Measurements from ENCODE around the gene RASIP1. TPM values are rescaled to one million over a fixed set of nuclear protein-coding genes. Genes with fewer than 3 reads are reported as not detected.
A peak's percentile ranks its signal among the peaks of the same experiment; 100 is the strongest.
"Not testable (repeated sequence)": the region's sequence is repeated elsewhere in the genome, so short reads cannot be mapped to it uniquely, and the experiment has no call there.

The RASIP1 gene
- total RNA-seq, 4 donors from 2014 or later = 3.0 to 11.1 (median 7.0) TPM

GRCh38 chr19:48680436-48681126 is 59.8 kb downstream of the RASIP1 start:
- intact Hi-C loops (cut with DNase I; ENCODE audit: low total_unique reads) = no loop called here
- in situ Hi-C loops (cut with MboI; ENCODE audit: low pct_ligation_motif_present in 1 of 4, low pct_unique_long_range_greater_than_20kb in 1 of 4, low sequenced_read_pairs in 3 of 4) = no loop called here
- H3K4me3 ChIP-seq = no peak overlapping the region
- no peak overlapping the region for H3K27ac ChIP-seq
- no peak for DNase-seq
- H3K27me3 ChIP-seq = no peaks in the 10 kb centered on the region
- no peaks in the 10 kb centered on the region for H3K36me3 ChIP-seq
- WGBS, 2 donors (ENCODE audit: low coverage in 1 of 2) = 82% methylated on average over 38 of the region's 45 CpGs; no CpG with 5 or more reads in 1 of the 2 donors
- TF ChIP-seq POLR2AphosphoS5 (IDR thresholded peaks at IDR 0.05) (no peak), EP300 (IDR thresholded peaks at IDR 0.05; ENCODE audit: low read depth) (no peak), CTCF (IDR thresholded peaks at IDR 0.05) (no peak), POLR2A (IDR thresholded peaks at IDR 0.05) (no peak)
- H3K9me3 ChIP-seq = no peaks in the 10 kb centered on the region
- peaks cover 2 to 26% (median 15%) of the 10 kb centered on the region in 4 donors for H3K4me1 ChIP-seq

GRCh38 chr19:48680006-48680405 is 60.4 kb downstream of the RASIP1 start:
- H3K4me3 ChIP-seq; H3K36me3 ChIP-seq; H3K9me3 ChIP-seq; H3K27me3 ChIP-seq; in situ Hi-C loops (cut with MboI; ENCODE audit: low pct_ligation_motif_present in 1 of 4, low pct_unique_long_range_greater_than_20kb in 1 of 4, low sequenced_read_pairs in 3 of 4); H3K27ac ChIP-seq; DNase-seq; intact Hi-C loops (cut with DNase I; ENCODE audit: low total_unique reads): not testable (repeated sequence)
- peaks cover 5 to 32% (median 20%) of the 10 kb centered on the region in 4 donors for H3K4me1 ChIP-seq
- WGBS, 2 donors (ENCODE audit: low coverage in 1 of 2) = 89 to 92% methylated on average over 3 to 8 of the region's 19 CpGs

- H3K4me3 ChIP-seq = no peak overlapping the region
- peak overlapping the region; percentile 52 to 65 (median 60) for H3K27ac ChIP-seq
- in situ Hi-C loops (cut with MboI; ENCODE audit: low pct_ligation_motif_present in 1 of 4, low pct_unique_long_range_greater_than_20kb in 1 of 4, low sequenced_read_pairs in 3 of 4) = no loop called here
- peak; percentile 73 for DNase-seq
- peaks cover 5 to 26% (median 18%) of the 10 kb centered on the region in 4 donors for H3K4me1 ChIP-seq
- TF ChIP-seq POLR2A (IDR thresholded peaks at IDR 0.05) = no peak
- TF ChIP-seq POLR2AphosphoS5 (IDR thresholded peaks at IDR 0.05) = peak in 1 of 3 donors; percentile 34
- no peaks in the 10 kb centered on the region for H3K36me3 ChIP-seq
- H3K9me3 ChIP-seq = no peaks in the 10 kb centered on the region
- 42 to 80% methylated on average over 1 to 4 of the region's 4 CpGs for WGBS, 2 donors (ENCODE audit: low coverage in 1 of 2)
- intact Hi-C loops (cut with DNase I; ENCODE audit: low total_unique reads) = loop anchor here (10.0 kb wide), 1 partner anchor 67 kb away; the partner anchor contains the start of genes IZUMO1 and RASIP1
- H3K27me3 ChIP-seq = no peaks in the 10 kb centered on the region
These were observed 62.2 kb downstream of the RASIP1 start for GRCh38 chr19:48678201-48678600.

- intact Hi-C loops (cut with DNase I; ENCODE audit: low total_unique reads) = loop anchor here (10.0 kb wide), 1 partner anchor 68 kb away; the partner anchor contains the start of genes IZUMO1 and RASIP1
- no peak overlapping the region for H3K4me3 ChIP-seq
- H3K36me3 ChIP-seq = no peaks in the 10 kb centered on the region
- 51 to 67% methylated on average over 5 to 13 of the region's 13 CpGs for whole genome bisulfite sequencing, 2 donors (ENCODE audit: low coverage in 1 of 2)
- peak in 2 of 3 donors; percentile 12 to 65 for TF ChIP-seq POLR2AphosphoS5 (IDR thresholded peaks at IDR 0.05)
- no peak for TF ChIP-seq EP300 (IDR thresholded peaks at IDR 0.05; ENCODE audit: low read depth)
- no peak for TF ChIP-seq POLR2A (IDR thresholded peaks at IDR 0.05)
- no peak for TF ChIP-seq CTCF (IDR thresholded peaks at IDR 0.05)
- H3K27me3 ChIP-seq = no peaks in the 10 kb centered on the region
- H3K27ac ChIP-seq = peak overlapping the region; percentile 45 to 65 (median 58)
- in situ Hi-C loops (cut with MboI; ENCODE audit: low pct_ligation_motif_present in 1 of 4, low pct_unique_long_range_greater_than_20kb in 1 of 4, low sequenced_read_pairs in 3 of 4) = no loop called here
- peaks cover 5 to 26% (median 18%) of the 10 kb centered on the region in 4 donors for H3K4me1 ChIP-seq
- no peaks in the 10 kb centered on the region for H3K9me3 ChIP-seq
- peak; percentile 76 for DNase-seq
These were observed 63.5 kb downstream of the RASIP1 start for GRCh38 chr19:48676887-48677286.

GRCh38 chr19:48676487-48676886 is 63.9 kb downstream of the RASIP1 start:
- intact Hi-C loops (cut with DNase I; ENCODE audit: low total_unique reads) = loop anchor here (10.0 kb wide), 1 partner anchor 68 kb away; the partner anchor contains the start of genes IZUMO1 and RASIP1
- WGBS, 2 donors (ENCODE audit: low coverage in 1 of 2) = 83% methylated on average over 3 to 17 of the region's 17 CpGs

More at GRCh38 chr19:48676487-48676886, 63.9 kb downstream of the RASIP1 start:
- H3K9me3 ChIP-seq = no peaks in the 10 kb centered on the region
- DNase-seq = no peak
- TF ChIP-seq POLR2A (IDR thresholded peaks at IDR 0.05) = no peak
- no peak for TF ChIP-seq POLR2AphosphoS5 (IDR thresholded peaks at IDR 0.05)
- no peak for TF ChIP-seq CTCF (IDR thresholded peaks at IDR 0.05)
- no peak for TF ChIP-seq EP300 (IDR thresholded peaks at IDR 0.05; ENCODE audit: low read depth)
- peak overlapping the region; percentile 45 to 65 (median 58) for H3K27ac ChIP-seq
- H3K4me1 ChIP-seq = peaks cover 5 to 26% (median 18%) of the 10 kb centered on the region in 4 donors
- H3K4me3 ChIP-seq = no peak overlapping the region
- in situ Hi-C loops (cut with MboI; ENCODE audit: low pct_ligation_motif_present in 1 of 4, low pct_unique_long_range_greater_than_20kb in 1 of 4, low sequenced_read_pairs in 3 of 4) = no loop called here
- H3K27me3 ChIP-seq = no peaks in the 10 kb centered on the region
- H3K36me3 ChIP-seq = no peaks in the 10 kb centered on the region

Measured in transverse colon (tissue), 4 donors.